ENCODE measurements around the gene PRM2. TPM values are rescaled to one million over a fixed set of nuclear protein-coding genes. Genes with fewer than 3 reads are reported as not detected.

Gene PRM2
- total RNA-seq, 1 donor from 2014 or later: not detected

GRCh38 chr16:11251525-11252481 lies 24.5 kb downstream of the PRM2 start:
- DNase-seq (ENCODE audit: low spot score in 2 of 2) (peak in 1 of 2 donors; percentile 36), FAIRE-seq (no peak)

- FAIRE-seq (no peak), DNase-seq (ENCODE audit: low spot score in 2 of 2) (no peak)
Observed at GRCh38 chr16:11250786-11251524, 25.3 kb downstream of the PRM2 start.

- no peak for DNase-seq (ENCODE audit: low spot score in 2 of 2)
- no peak for FAIRE-seq
Observed at GRCh38 chr16:11250091-11250785, 26.0 kb downstream of the PRM2 start.

- no peak for FAIRE-seq
- DNase-seq (ENCODE audit: low spot score in 2 of 2): no peak
Observed at GRCh38 chr16:11249233-11250061, 26.8 kb downstream of the PRM2 start.

- FAIRE-seq (no peak), DNase-seq (ENCODE audit: low spot score in 2 of 2) (no peak)
Observed at GRCh38 chr16:11248133-11248532, 28.1 kb downstream of the PRM2 start.

- no peak for FAIRE-seq
- no peak for DNase-seq (ENCODE audit: low spot score in 2 of 2)
Observed at GRCh38 chr16:11245988-11246387, 30.3 kb downstream of the PRM2 start.

GRCh38 chr16:11245222-11245737 lies 31.0 kb downstream of the PRM2 start:
- DNase-seq (ENCODE audit: low spot score in 2 of 2) (no peak), FAIRE-seq (no peak)

- FAIRE-seq (no peak), DNase-seq (ENCODE audit: low spot score in 2 of 2) (no peak)
Observed at GRCh38 chr16:11242658-11243057, 33.6 kb downstream of the PRM2 start.

GRCh38 chr16:11241480-11242204 lies 34.6 kb downstream of the PRM2 start:
- FAIRE-seq: no peak

GRCh38 chr16:11240636-11241473 lies 35.4 kb downstream of the PRM2 start:
- DNase-seq (ENCODE audit: low spot score in 2 of 2) (no peak), FAIRE-seq (no peak)

More at GRCh38 chr16:11241480-11242204, 34.6 kb downstream of the PRM2 start:
- DNase-seq (ENCODE audit: low spot score in 2 of 2): no peak

GRCh38 chr16:11239644-11240632 lies 36.3 kb downstream of the PRM2 start:
- FAIRE-seq: no peak
- no peak for DNase-seq (ENCODE audit: low spot score in 2 of 2)

GRCh38 chr16:11238272-11239202 lies 37.7 kb downstream of the PRM2 start:
- no peak for DNase-seq (ENCODE audit: low spot score in 2 of 2)
- no peak for FAIRE-seq

GRCh38 chr16:11236461-11237254 lies 39.6 kb downstream of the PRM2 start:
- FAIRE-seq: no peak
- no peak for DNase-seq (ENCODE audit: low spot score in 2 of 2)

- no peak for FAIRE-seq
- DNase-seq (ENCODE audit: low spot score in 2 of 2): no peak
Observed at GRCh38 chr16:11235703-11235991, 40.6 kb downstream of the PRM2 start.
